ENCODE results near the gene GPC6.

GRCh38 chr13:94162289-94162688, 935.7 kb downstream of the GPC6 start:
- TF ChIP-seq SP1 (IDR thresholded peaks at IDR 0.05), result no peak
- TF ChIP-seq ARNT (IDR thresholded peaks at IDR 0.05), result no peak
- TF ChIP-seq FOXM1 (IDR thresholded peaks at IDR 0.05; ENCODE audit: borderline replicate concordance), result no peak
